GM12873 (cell line): ENCODE results near the gene SLC1A4.

Experiments used
- CTCF ChIP-seq: IDR thresholded peaks from 2 replicates; pipeline ENCODE4 v1.5.1; 2012; ENCODE audit warnings: low read depth, mild to moderate bottlenecking, moderate library complexity, low read length, control low read depth; ENCODE audit not compliant: insufficient read depth; ENCODE audit errors: missing control alignments

The SLC1A4 gene

GRCh38 chr2:64946769-64947247, 42.4 kb upstream of the SLC1A4 start:
- no peak for TF ChIP-seq CTCF

GRCh38 chr2:64947885-64948284, 41.3 kb upstream of the SLC1A4 start:
- TF ChIP-seq CTCF: no peak

GRCh38 chr2:64950226-64951160, 38.7 kb upstream of the SLC1A4 start:
- no peak for TF ChIP-seq CTCF

- no peak for TF ChIP-seq CTCF
Measured at GRCh38 chr2:64951306-64951953, 37.8 kb upstream of the SLC1A4 start.

- no peak for TF ChIP-seq CTCF
Measured at GRCh38 chr2:64952096-64952495, 37.1 kb upstream of the SLC1A4 start.

- no peak for TF ChIP-seq CTCF
Measured at GRCh38 chr2:64952511-64953482, 36.4 kb upstream of the SLC1A4 start.
